K562 (cell line): ENCODE data around the gene CELF4.

ENCODE experiments used
- ATF7 ChIP-seq: fragments of 450-650 bp; IDR thresholded peaks from 2 replicates; pipeline ENCODE4 v1.7.1; 2014; ENCODE audit warnings: mild to moderate bottlenecking, moderate library complexity
- CREB1 ChIP-seq, 2 experiments: sonication (generic) in 1 of 2; formaldehyde crosslinking in 1 of 2; IDR thresholded peaks; 2 replicates each; pipeline versions ENCODE4 v1.6.1 to v1.8.0; 2012 to 2022; ENCODE audit warnings: inconsistent platforms in 1 of 2, mild to moderate bottlenecking in 1 of 2, missing genetic modification reagents in 1 of 2, moderate library complexity in 1 of 2
- KDM4B ChIP-seq, 2 experiments: fragments of 450-650 bp in 1 of 2; sonication (generic) in 1 of 2; IDR thresholded peaks; 2 replicates each; pipeline ENCODE4 v1.6.1; 2016 to 2017; ENCODE audit warnings: borderline replicate concordance in 2 of 2, antibody characterized with exemption in 1 of 2, low read depth in 1 of 2, mild to moderate bottlenecking in 1 of 2
- NFATC3 ChIP-seq: fragments of 450-650 bp; IDR thresholded peaks from 2 replicates; pipeline ENCODE4 v1.6.1; 2017; ENCODE audit warnings: mild to moderate bottlenecking
- POLR2A ChIP-seq: fragments of 450-650 bp; conservative IDR thresholded peaks from 2 replicates; pipeline ENCODE4 v1.6.1; 2016
- POU5F1 ChIP-seq: fragments of 150-350 bp; IDR thresholded peaks from 2 replicates; pipeline ENCODE4 v1.6.1; 2014; ENCODE audit warnings: borderline replicate concordance, low read length, low read depth, mild to moderate bottlenecking; ENCODE audit not compliant: partially characterized antibody
- TARDBP ChIP-seq: fragments of 450-650 bp; IDR thresholded peaks from 2 replicates; pipeline ENCODE4 v1.6.1; 2016
- ZBTB7A ChIP-seq: IDR thresholded peaks from 2 replicates; pipeline ENCODE4 v1.6.1; 2011; ENCODE audit warnings: low read depth, mild to moderate bottlenecking, low read length, moderate library complexity, borderline replicate concordance; ENCODE audit not compliant: control insufficient read depth
- ZNF143 ChIP-seq: sonication (generic); formaldehyde crosslinking; IDR thresholded peaks from 2 replicates; pipeline ENCODE4 v1.9.0; 2022; ENCODE audit warnings: mild to moderate bottlenecking, missing genetic modification reagents
- ZNF232 ChIP-seq: sonication (generic); formaldehyde crosslinking; IDR thresholded peaks from 2 replicates; pipeline ENCODE4 v1.8.0; 2022; ENCODE audit warnings: mild to moderate bottlenecking, missing genetic modification reagents
- TF ChIP-seq, protein P1 (sequence below), 3 experiments: IDR thresholded peaks in 2 of 3; conservative IDR thresholded peaks in 1 of 3; 2 replicates each; pipeline ENCODE4 v1.5.1; 2011 to 2012; ENCODE audit warnings: low read length in 3 of 3, mild to moderate bottlenecking in 3 of 3, control low read depth in 2 of 3, improper control_type of control experiment in 1 of 3, inconsistent platforms in 1 of 3, low read depth in 1 of 3, mixed read lengths in 1 of 3, moderate library complexity in 1 of 3; ENCODE audit not compliant: insufficient read depth in 2 of 3

DNA sequence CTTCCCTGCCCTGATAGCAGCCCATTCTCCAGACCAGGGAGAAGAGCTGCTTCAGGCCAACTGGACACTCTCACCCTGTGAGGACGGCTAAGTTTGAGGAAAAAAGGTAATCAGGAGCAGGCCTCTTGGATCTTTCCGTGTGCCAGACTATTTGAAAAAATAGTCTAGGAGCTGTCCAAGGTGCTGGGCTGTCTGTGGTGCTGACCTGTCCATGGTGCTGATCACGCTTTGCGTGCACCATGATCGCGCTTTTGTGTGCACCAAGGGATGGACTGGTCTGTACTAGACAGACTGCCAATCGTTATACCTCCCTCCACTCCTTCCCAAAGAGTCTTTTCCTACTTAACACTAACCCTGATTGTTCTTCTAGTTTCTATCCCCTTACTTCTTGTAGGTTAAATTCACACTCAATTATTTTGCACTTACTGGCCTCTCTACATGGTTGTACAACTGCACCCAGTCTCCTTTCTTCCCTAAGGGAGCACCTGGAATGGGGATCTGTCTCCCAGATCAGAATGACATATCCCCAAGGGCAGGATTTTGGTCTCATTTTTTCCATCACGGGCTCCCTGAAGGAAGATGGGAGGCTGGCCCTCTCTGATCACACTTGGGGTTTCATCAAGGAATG is 295.4 kb downstream of the CELF4 start:
- TF ChIP-seq ZNF143 (CRISPR knock-in tag) (peak; percentile 55; the same call in 1 of the 2 replicates), CREB1 (IDR thresholded peaks at IDR 0.05) (no peak), CREB1 (CRISPR knock-in tag; IDR thresholded peaks at IDR 0.05) (peak; percentile 85), TARDBP (peak; percentile 86; the same call in 1 of the 2 replicates), KDM4B (IDR thresholded peaks at IDR 0.05; ENCODE audit: borderline replicate concordance in 2 of 2, low read depth in 1 of 2) (0 out of 4 replicates have a peak, but pooled peaks of 1 of the 2 experiments have one; percentile 59), POLR2A (no peak), NFATC3 (no peak), POU5F1 (peak; percentile 34), ATF7 (no peak), ZNF232 (CRISPR knock-in tag) (peak; percentile 99), ZBTB7A (no peak)
- TF ChIP-seq, protein P1, sequence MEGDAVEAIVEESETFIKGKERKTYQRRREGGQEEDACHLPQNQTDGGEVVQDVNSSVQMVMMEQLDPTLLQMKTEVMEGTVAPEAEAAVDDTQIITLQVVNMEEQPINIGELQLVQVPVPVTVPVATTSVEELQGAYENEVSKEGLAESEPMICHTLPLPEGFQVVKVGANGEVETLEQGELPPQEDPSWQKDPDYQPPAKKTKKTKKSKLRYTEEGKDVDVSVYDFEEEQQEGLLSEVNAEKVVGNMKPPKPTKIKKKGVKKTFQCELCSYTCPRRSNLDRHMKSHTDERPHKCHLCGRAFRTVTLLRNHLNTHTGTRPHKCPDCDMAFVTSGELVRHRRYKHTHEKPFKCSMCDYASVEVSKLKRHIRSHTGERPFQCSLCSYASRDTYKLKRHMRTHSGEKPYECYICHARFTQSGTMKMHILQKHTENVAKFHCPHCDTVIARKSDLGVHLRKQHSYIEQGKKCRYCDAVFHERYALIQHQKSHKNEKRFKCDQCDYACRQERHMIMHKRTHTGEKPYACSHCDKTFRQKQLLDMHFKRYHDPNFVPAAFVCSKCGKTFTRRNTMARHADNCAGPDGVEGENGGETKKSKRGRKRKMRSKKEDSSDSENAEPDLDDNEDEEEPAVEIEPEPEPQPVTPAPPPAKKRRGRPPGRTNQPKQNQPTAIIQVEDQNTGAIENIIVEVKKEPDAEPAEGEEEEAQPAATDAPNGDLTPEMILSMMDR (IDR thresholded peaks at IDR 0.05 in 2 of 3, conservative IDR thresholded peaks at IDR 0.05 in 1 of 3; ENCODE audit: insufficient read depth in 2 of 3, low read depth in 1 of 3, low read length in 3 of 3): no peak
